Astrocyte (in vitro differentiated cells and primary cell): Measurements from ENCODE around the gene TMEM50A. TPM values are rescaled to one million over a fixed set of nuclear protein-coding genes. Genes with fewer than 3 reads are reported as not detected.
A peak's percentile ranks its signal among the peaks of the same experiment; 100 is the strongest.
"Not testable (repeated sequence)": the region's sequence is repeated elsewhere in the genome, so short reads cannot be mapped to it uniquely, and the experiment has no call there.

Source experiments
- DNase-seq: peaks from one replicate; pipeline ENCODE4 v3.0.0-alpha.2; 2010; ENCODE audit warnings: low read depth
- FAIRE-seq: peaks from 2 replicates; lab custom pipeline; 2011; peaks lifted over from hg19 to GRCh38; lab: Jason Lieb, UNC
- H2AFZ ChIP-seq: 2 replicates; pipeline ENCODE4 v1.6.0; 2012; ENCODE audit warnings: low read depth, low read length, inconsistent platforms
- H3K27ac ChIP-seq: 2 replicates; pipeline ENCODE4 v1.5.1; 2011; ENCODE audit warnings: low read depth, low read length, inconsistent platforms
- H3K27me3 ChIP-seq: 2 replicates; pipeline ENCODE4 v1.6.0; 2011; ENCODE audit warnings: low read length, inconsistent platforms; ENCODE audit not compliant: insufficient read depth
- H3K36me3 ChIP-seq: 2 replicates; pipeline ENCODE4 v1.5.1; 2011; ENCODE audit warnings: low read length, inconsistent platforms; ENCODE audit not compliant: insufficient read depth
- H3K4me1 ChIP-seq: 2 replicates; pipeline ENCODE4 v1.5.1; 2011; ENCODE audit warnings: low read length, inconsistent platforms; ENCODE audit not compliant: insufficient read depth
- H3K4me2 ChIP-seq: 2 replicates; pipeline ENCODE4 v1.6.0; 2012; ENCODE audit warnings: low read length, inconsistent platforms
- H3K4me3 ChIP-seq: 2 replicates; pipeline ENCODE4 v1.5.1; 2011; ENCODE audit warnings: low read depth, mild to moderate bottlenecking, low read length, inconsistent platforms; ENCODE audit not compliant: insufficient read depth
- H3K79me2 ChIP-seq: 2 replicates; pipeline ENCODE4 v1.6.0; 2012; ENCODE audit warnings: mild to moderate bottlenecking, low read length, inconsistent platforms; ENCODE audit not compliant: insufficient read depth
- H3K9ac ChIP-seq: 2 replicates; pipeline ENCODE4 v1.6.0; 2012; ENCODE audit warnings: mild to moderate bottlenecking, low read length, inconsistent platforms
- H3K9me3 ChIP-seq: 2 replicates; pipeline ENCODE4 v1.5.1; 2012; ENCODE audit warnings: low read depth, mild to moderate bottlenecking, low read length, inconsistent platforms; ENCODE audit not compliant: insufficient read depth
- H4K20me1 ChIP-seq: 2 replicates; pipeline ENCODE4 v1.6.0; 2012; ENCODE audit warnings: low read length, inconsistent platforms; ENCODE audit not compliant: insufficient read depth
- H3K27ac Mint-ChIP-seq: one replicate; pipeline ENCODE4 v1.8.0; 2021; ENCODE audit warnings: mild to moderate bottlenecking, mixed read lengths; ENCODE audit not compliant: unreplicated experiment
- H3K27me3 Mint-ChIP-seq: one replicate; pipeline ENCODE4 v1.8.0; 2021; ENCODE audit warnings: low read depth, mixed read lengths; ENCODE audit not compliant: unreplicated experiment
- H3K36me3 Mint-ChIP-seq: one replicate; pipeline ENCODE4 v1.8.0; 2021; ENCODE audit warnings: low read depth, mixed read lengths; ENCODE audit not compliant: unreplicated experiment
- H3K4me1 Mint-ChIP-seq: one replicate; pipeline ENCODE4 v1.8.0; 2021; ENCODE audit warnings: low read depth, mixed read lengths; ENCODE audit not compliant: unreplicated experiment
- H3K4me3 Mint-ChIP-seq: one replicate; pipeline ENCODE4 v1.8.0; 2021; ENCODE audit warnings: mild to moderate bottlenecking, moderate library complexity, mixed read lengths; ENCODE audit not compliant: unreplicated experiment
- H3K9me3 Mint-ChIP-seq: one replicate; pipeline ENCODE4 v1.8.0; 2021; ENCODE audit warnings: mild to moderate bottlenecking, mixed read lengths; ENCODE audit not compliant: unreplicated experiment
- CTCF ChIP-seq: IDR thresholded peaks from 2 replicates; pipeline ENCODE4 v1.5.1; 2011; ENCODE audit warnings: low read depth, mild to moderate bottlenecking, inconsistent platforms, low read length, moderate library complexity; ENCODE audit not compliant: insufficient read depth
- EZH2 ChIP-seq: IDR thresholded peaks from 2 replicates; pipeline ENCODE4 v1.6.1; 2012; ENCODE audit warnings: mild to moderate bottlenecking, low read length, inconsistent platforms; ENCODE audit not compliant: insufficient read depth
- total RNA-seq: library from RNA; stranded (reverse); gene quantifications from 2 replicates; pipeline ENCODE4 v1.2.1, GENCODE V29; 2021

Gene TMEM50A
- total RNA-seq, 1 donor from 2014 or later = 175 TPM

GRCh38 chr1:25337483-25338187 is 499 bp upstream of the TMEM50A start:
- H3K27ac Mint-ChIP-seq, H3K4me1 ChIP-seq, FAIRE-seq, H3K9me3 Mint-ChIP-seq, H3K27me3 ChIP-seq, H3K27me3 Mint-ChIP-seq, DNase-seq, H3K36me3 Mint-ChIP-seq, H3K36me3 ChIP-seq, H3K4me1 Mint-ChIP-seq, H3K9me3 ChIP-seq: not testable (repeated sequence)
- H3K4me3 Mint-ChIP-seq = peak overlapping the region; percentile 90
- Histone ChIP-seq H3K9ac (peak overlapping the region; percentile 96), H3K79me2 (peaks cover 49% of the 10 kb centered on the region), H3K27ac (peak overlapping the region; percentile 95), H4K20me1 (peaks cover 13% of the 10 kb centered on the region), H2AFZ (peak overlapping the region; percentile 63), H3K4me3 (peak overlapping the region; percentile 92), H3K4me2 (peak overlapping the region; percentile 86)

GRCh38 chr1:25338986-25339385 is 852 bp downstream of the TMEM50A start:
- Mint-ChIP-seq H3K27ac (peak overlapping the region; percentile 80), H3K9me3 (no peaks in the 10 kb centered on the region), H3K4me3 (peak overlapping the region; percentile 90), H3K4me1 (peaks cover 15% of the 10 kb centered on the region), H3K36me3 (no peaks in the 10 kb centered on the region), H3K27me3 (no peaks in the 10 kb centered on the region)
- DNase-seq (no peak), FAIRE-seq (no peak)
- Histone ChIP-seq H3K4me3 (peak overlapping the region; percentile 92), H3K4me2 (peak overlapping the region; percentile 86), H3K79me2 (peaks cover 59% of the 10 kb centered on the region), H4K20me1 (peaks cover 21% of the 10 kb centered on the region), H2AFZ (peak overlapping the region; percentile 86), H3K36me3 (no peaks in the 10 kb centered on the region), H3K9me3 (no peaks in the 10 kb centered on the region), H3K4me1 (peaks cover 8% of the 10 kb centered on the region), H3K27me3 (no peaks in the 10 kb centered on the region), H3K27ac (peak overlapping the region; percentile 95), H3K9ac (peak overlapping the region; percentile 96)
- no peak for TF ChIP-seq EZH2
- TF ChIP-seq CTCF = no peak

GRCh38 chr1:25341746-25342145 is 3.6 kb downstream of the TMEM50A start:
- no peak for TF ChIP-seq EZH2
- no peak for TF ChIP-seq CTCF
- Histone ChIP-seq H3K4me1 (peaks cover 8% of the 10 kb centered on the region), H3K9me3 (no peaks in the 10 kb centered on the region), H3K27me3 (no peaks in the 10 kb centered on the region), H3K36me3 (no peaks in the 10 kb centered on the region), H4K20me1 (peaks cover 30% of the 10 kb centered on the region), H3K4me3 (no peak overlapping the region), H3K9ac (no peak overlapping the region), H3K27ac (no peak overlapping the region), H3K79me2 (peaks cover 69% of the 10 kb centered on the region), H3K4me2 (no peak overlapping the region), H2AFZ (no peak overlapping the region)
- no peak overlapping the region for H3K27ac Mint-ChIP-seq
- no peaks in the 10 kb centered on the region for H3K27me3 Mint-ChIP-seq
- no peaks in the 10 kb centered on the region for H3K36me3 Mint-ChIP-seq
- FAIRE-seq (no peak), DNase-seq (no peak)
- peaks cover 21% of the 10 kb centered on the region for H3K4me1 Mint-ChIP-seq
- no peaks in the 10 kb centered on the region for H3K9me3 Mint-ChIP-seq
- peak overlapping the region; percentile 25 for H3K4me3 Mint-ChIP-seq
